ENCODE results near the gene MEX3D.

DNA sequence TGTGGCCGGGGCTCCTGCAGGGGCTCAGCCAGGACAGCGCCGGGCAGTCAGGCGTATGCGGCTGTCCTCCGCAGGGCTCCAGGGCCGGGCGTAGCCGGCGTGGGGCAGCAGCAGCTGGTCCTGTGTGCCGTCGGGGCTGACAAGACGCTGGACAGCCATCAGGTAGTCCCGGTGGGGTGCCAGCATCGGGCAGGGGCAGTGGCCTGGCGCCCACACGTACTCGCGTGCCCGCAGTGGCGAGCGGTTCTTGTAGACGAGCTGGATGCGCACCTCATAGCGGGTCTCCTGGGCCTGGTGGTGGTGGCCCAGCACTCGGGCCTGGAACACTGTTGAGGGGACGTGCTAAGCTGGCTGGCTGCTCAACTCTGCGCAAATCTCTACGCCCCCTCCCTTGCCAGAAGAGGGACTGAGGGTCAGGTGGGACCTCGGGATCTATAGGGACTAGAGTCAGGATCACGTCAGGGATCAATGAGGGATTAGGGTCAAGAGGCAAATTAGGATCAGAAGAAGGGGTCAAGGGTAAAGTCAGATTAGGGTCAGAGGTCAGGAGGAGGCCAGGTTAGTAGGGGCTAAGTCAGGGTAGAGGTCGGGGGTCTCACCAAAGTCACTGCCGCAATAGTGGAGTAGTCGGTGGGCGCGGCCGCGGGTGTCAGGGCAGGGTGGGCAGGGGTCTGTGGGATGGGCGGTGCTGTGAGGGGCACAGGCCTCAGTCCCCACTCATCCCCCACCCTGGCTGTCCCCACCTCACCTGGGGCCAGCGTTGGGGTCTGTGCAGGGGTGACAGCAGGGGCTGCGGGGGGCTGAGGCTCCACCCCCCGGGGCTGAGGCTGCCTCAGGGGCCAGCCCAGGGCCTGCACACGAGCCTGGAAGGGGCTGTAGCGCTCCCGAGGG lies 61.9 kb downstream of the MEX3D start:
- TF ChIP-seq, protein P1, sequence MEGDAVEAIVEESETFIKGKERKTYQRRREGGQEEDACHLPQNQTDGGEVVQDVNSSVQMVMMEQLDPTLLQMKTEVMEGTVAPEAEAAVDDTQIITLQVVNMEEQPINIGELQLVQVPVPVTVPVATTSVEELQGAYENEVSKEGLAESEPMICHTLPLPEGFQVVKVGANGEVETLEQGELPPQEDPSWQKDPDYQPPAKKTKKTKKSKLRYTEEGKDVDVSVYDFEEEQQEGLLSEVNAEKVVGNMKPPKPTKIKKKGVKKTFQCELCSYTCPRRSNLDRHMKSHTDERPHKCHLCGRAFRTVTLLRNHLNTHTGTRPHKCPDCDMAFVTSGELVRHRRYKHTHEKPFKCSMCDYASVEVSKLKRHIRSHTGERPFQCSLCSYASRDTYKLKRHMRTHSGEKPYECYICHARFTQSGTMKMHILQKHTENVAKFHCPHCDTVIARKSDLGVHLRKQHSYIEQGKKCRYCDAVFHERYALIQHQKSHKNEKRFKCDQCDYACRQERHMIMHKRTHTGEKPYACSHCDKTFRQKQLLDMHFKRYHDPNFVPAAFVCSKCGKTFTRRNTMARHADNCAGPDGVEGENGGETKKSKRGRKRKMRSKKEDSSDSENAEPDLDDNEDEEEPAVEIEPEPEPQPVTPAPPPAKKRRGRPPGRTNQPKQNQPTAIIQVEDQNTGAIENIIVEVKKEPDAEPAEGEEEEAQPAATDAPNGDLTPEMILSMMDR (conservative IDR thresholded peaks at IDR 0.05 in 1 of 2, IDR thresholded peaks at IDR 0.05 in 1 of 2; ENCODE audit: low read depth in 1 of 2, low read length in 2 of 2), result no peak
- no peak for TF ChIP-seq EZH2 (IDR thresholded peaks at IDR 0.05; ENCODE audit: low read length, missing control alignments)

Data from fibroblast of lung (primary cell).